Endodermal cell (in vitro differentiated cells): ENCODE data around the gene RNF5. TPM values are rescaled to one million over a fixed set of nuclear protein-coding genes. Genes with fewer than 3 reads are reported as not detected.

Source experiments
- DNase-seq: peaks from one replicate; pipeline ENCODE4 v3.0.0-alpha.2; 2017
- H3K27ac ChIP-seq: 2 replicates; pipeline ENCODE4 v1.5.1; 2013; ENCODE audit warnings: mild to moderate bottlenecking, low read depth, low read length, moderate library complexity
- H3K27me3 ChIP-seq: 2 replicates; pipeline ENCODE4 v1.6.1; 2013; ENCODE audit warnings: mild to moderate bottlenecking, low read length, moderate library complexity; ENCODE audit not compliant: insufficient read depth, control insufficient read depth, poor library complexity, severe bottlenecking
- H3K36me3 ChIP-seq: 2 replicates; pipeline ENCODE4 v1.7.0; 2013; ENCODE audit warnings: mild to moderate bottlenecking, low read length, moderate library complexity; ENCODE audit not compliant: control insufficient read depth, insufficient read depth
- H3K4me1 ChIP-seq: one replicate; pipeline ENCODE4 v1.7.0; 2013; ENCODE audit warnings: low read length; ENCODE audit not compliant: control insufficient read depth, insufficient read depth
- H3K4me3 ChIP-seq: 2 replicates; pipeline ENCODE4 v1.5.1; 2013; ENCODE audit warnings: mild to moderate bottlenecking, low read length, moderate library complexity
- H3K9ac ChIP-seq: 2 replicates; pipeline ENCODE4 v1.6.1; 2013; ENCODE audit warnings: mild to moderate bottlenecking, low read length, moderate library complexity; ENCODE audit not compliant: poor library complexity, severe bottlenecking; ENCODE audit errors: extremely low read depth
- H3K9me3 ChIP-seq: 2 replicates; pipeline ENCODE4 v1.6.1; 2013; ENCODE audit warnings: mild to moderate bottlenecking, low read length, moderate library complexity; ENCODE audit not compliant: control insufficient read depth
- H3K27ac Mint-ChIP-seq: 2 replicates; pipeline ENCODE4 v1.8.0; 2020; ENCODE audit warnings: mixed read lengths
- H3K27me3 Mint-ChIP-seq: 2 replicates; pipeline ENCODE4 v1.8.0; 2021; ENCODE audit warnings: mild to moderate bottlenecking, mixed read lengths; ENCODE audit not compliant: insufficient read depth
- H3K36me3 Mint-ChIP-seq: 2 replicates; pipeline ENCODE4 v1.8.0; 2020; ENCODE audit warnings: low read depth, mixed read lengths
- H3K4me1 Mint-ChIP-seq: 2 replicates; pipeline ENCODE4 v1.8.0; 2020; ENCODE audit warnings: mixed read lengths
- H3K4me3 Mint-ChIP-seq: 2 replicates; pipeline ENCODE4 v1.8.0; 2020; ENCODE audit warnings: mild to moderate bottlenecking, moderate library complexity, mixed read lengths
- H3K9me3 Mint-ChIP-seq: 2 replicates; pipeline ENCODE4 v1.8.0; 2020; ENCODE audit warnings: mild to moderate bottlenecking, mixed read lengths
- CTCF ChIP-seq: fragments of 200-600 bp; sonication (generic); conservative IDR thresholded peaks from 2 replicates; pipeline ENCODE4 v1.5.0; 2021; ENCODE audit warnings: antibody characterized with exemption, mild to moderate bottlenecking
- WGBS, 2 experiments: methylation state at CpG; one replicate each; pipeline versions ENCODE4 v1.1.5 to v1.1.7; 2013; ENCODE audit warnings: missing lambda C conversion rate in 2 of 2, mixed read lengths in 1 of 2; ENCODE audit not compliant: insufficient coverage in 1 of 2, insufficient read length in 1 of 2; 5-methylcytosine and 5-hydroxymethylcytosine counted together
- total RNA-seq, 2 donors: library from RNA; stranded (reverse); fragmentation: NEBNext Ultra II Directional in 1 of 2; extraction: Animal tissue kit (Norgen Biotek cat#: 25700) in 1 of 2; gene quantifications; 2 replicates in 1 of 2; 3 replicates in 1 of 2; pipeline ENCODE4 v1.2.1, GENCODE V29; 2021

Gene RNF5
- total RNA-seq, 2 donors from 2014 or later = 68.0 to 71.3 TPM

- Mint-ChIP-seq H3K9me3 (no peaks in the 10 kb centered on the region), H3K36me3 (no peaks in the 10 kb centered on the region), H3K27me3 (peaks cover 53% of the 10 kb centered on the region), H3K27ac (no peak overlapping the region), H3K4me3 (no peak overlapping the region), H3K4me1 (no peaks in the 10 kb centered on the region)
- no peaks in the 10 kb centered on the region for H3K36me3 ChIP-seq
- no peaks in the 10 kb centered on the region for H3K4me1 ChIP-seq
- H3K27ac ChIP-seq = no peak overlapping the region
- whole genome bisulfite sequencing, 2 experiments = 90 to 91% methylated on average over 7 to 12 of the region's 12 CpGs
- H3K9ac ChIP-seq = no peak overlapping the region
- no peak for TF ChIP-seq CTCF
- no peak overlapping the region for H3K4me3 ChIP-seq
- H3K27me3 ChIP-seq = no peaks in the 10 kb centered on the region
- no peak for DNase-seq
- no peaks in the 10 kb centered on the region for H3K9me3 ChIP-seq
Observed at GRCh38 chr6:32212076-32212760, 34.0 kb downstream of the RNF5 start.

GRCh38 chr6:32213649-32214048, 35.4 kb downstream of the RNF5 start:
- Mint-ChIP-seq H3K4me3 (no peak overlapping the region), H3K36me3 (no peaks in the 10 kb centered on the region), H3K4me1 (no peaks in the 10 kb centered on the region), H3K9me3 (no peaks in the 10 kb centered on the region), H3K27me3 (peaks cover 58% of the 10 kb centered on the region), H3K27ac (no peak overlapping the region)
- Histone ChIP-seq H3K9ac (no peak overlapping the region), H3K27me3 (no peaks in the 10 kb centered on the region), H3K9me3 (no peaks in the 10 kb centered on the region), H3K27ac (no peak overlapping the region), H3K4me3 (no peak overlapping the region), H3K36me3 (no peaks in the 10 kb centered on the region), H3K4me1 (no peaks in the 10 kb centered on the region)
- TF ChIP-seq CTCF = no peak
- no peak for DNase-seq
- 80 to 88% methylated on average over 1 to 6 of the region's 6 CpGs for WGBS, 2 experiments

GRCh38 chr6:32214126-32214525, 35.9 kb downstream of the RNF5 start:
- H3K27me3 Mint-ChIP-seq = peaks cover 58% of the 10 kb centered on the region
- no peak for TF ChIP-seq CTCF
- H3K4me3 Mint-ChIP-seq = no peak overlapping the region
- no peak for DNase-seq
- H3K4me1 Mint-ChIP-seq = no peaks in the 10 kb centered on the region
- Histone ChIP-seq H3K36me3 (no peaks in the 10 kb centered on the region), H3K4me3 (no peak overlapping the region), H3K27ac (no peak overlapping the region), H3K9ac (no peak overlapping the region), H3K27me3 (peaks cover 3% of the 10 kb centered on the region), H3K9me3 (no peaks in the 10 kb centered on the region), H3K4me1 (no peaks in the 10 kb centered on the region)
- H3K36me3 Mint-ChIP-seq = no peaks in the 10 kb centered on the region
- no peak overlapping the region for H3K27ac Mint-ChIP-seq
- 84% methylated on average over 2 of the region's 3 CpGs; no CpG with 5 or more reads in 1 of the 2 experiments for WGBS, 2 experiments
- no peaks in the 10 kb centered on the region for H3K9me3 Mint-ChIP-seq
